HEK293 (cell line): ENCODE measurements around the gene PDE11A.

Source experiments
- TCF7L2 ChIP-seq: IDR thresholded peaks from 2 replicates; pipeline ENCODE4 v1.6.1; 2011; ENCODE audit warnings: low read depth, mild to moderate bottlenecking, inconsistent platforms, low read length, moderate library complexity, borderline replicate concordance
- ZNF121 ChIP-seq: fragments of 450-650 bp; formaldehyde crosslinking; IDR thresholded peaks from 2 replicates; pipeline ENCODE4 v1.5.1; 2016; ENCODE audit warnings: missing biosample characterization, missing genetic modification characterization
- ZNF311 ChIP-seq: fragments of 450-650 bp; formaldehyde crosslinking; IDR thresholded peaks from 2 replicates; pipeline ENCODE4 v1.5.1; 2017; ENCODE audit warnings: missing biosample characterization, missing genetic modification characterization, borderline replicate concordance
- ZNF561 ChIP-seq: fragments of 450-650 bp; IDR thresholded peaks from 2 replicates; pipeline ENCODE4 v1.5.1; 2018; ENCODE audit warnings: missing biosample characterization, missing genetic modification characterization, borderline replicate concordance
- ZNF747 ChIP-seq: fragments of 450-650 bp; formaldehyde crosslinking; IDR thresholded peaks from 2 replicates; pipeline ENCODE4 v1.5.1; 2016; ENCODE audit warnings: missing biosample characterization, missing genetic modification characterization
- TF ChIP-seq, protein P1 (sequence below): fragments of 450-650 bp; formaldehyde crosslinking; IDR thresholded peaks from 2 replicates; pipeline ENCODE4 v1.5.1; 2016; ENCODE audit warnings: missing biosample characterization, missing genetic modification characterization

GRCh38 chr2:178008636-178009289, 63.8 kb downstream of the PDE11A start:
- TF ChIP-seq ZNF747 (tag by site-specific recombination) (no peak), TCF7L2 (no peak), ZNF311 (tag by site-specific recombination) (no peak), ZNF121 (tag by site-specific recombination) (no peak), ZNF561 (tag by site-specific recombination) (0 out of 2 replicates have a peak, but pooled peaks have one; percentile 30)
- TF ChIP-seq, protein P1, sequence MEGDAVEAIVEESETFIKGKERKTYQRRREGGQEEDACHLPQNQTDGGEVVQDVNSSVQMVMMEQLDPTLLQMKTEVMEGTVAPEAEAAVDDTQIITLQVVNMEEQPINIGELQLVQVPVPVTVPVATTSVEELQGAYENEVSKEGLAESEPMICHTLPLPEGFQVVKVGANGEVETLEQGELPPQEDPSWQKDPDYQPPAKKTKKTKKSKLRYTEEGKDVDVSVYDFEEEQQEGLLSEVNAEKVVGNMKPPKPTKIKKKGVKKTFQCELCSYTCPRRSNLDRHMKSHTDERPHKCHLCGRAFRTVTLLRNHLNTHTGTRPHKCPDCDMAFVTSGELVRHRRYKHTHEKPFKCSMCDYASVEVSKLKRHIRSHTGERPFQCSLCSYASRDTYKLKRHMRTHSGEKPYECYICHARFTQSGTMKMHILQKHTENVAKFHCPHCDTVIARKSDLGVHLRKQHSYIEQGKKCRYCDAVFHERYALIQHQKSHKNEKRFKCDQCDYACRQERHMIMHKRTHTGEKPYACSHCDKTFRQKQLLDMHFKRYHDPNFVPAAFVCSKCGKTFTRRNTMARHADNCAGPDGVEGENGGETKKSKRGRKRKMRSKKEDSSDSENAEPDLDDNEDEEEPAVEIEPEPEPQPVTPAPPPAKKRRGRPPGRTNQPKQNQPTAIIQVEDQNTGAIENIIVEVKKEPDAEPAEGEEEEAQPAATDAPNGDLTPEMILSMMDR (tag by site-specific recombination), result no peak
